G401.6 (cell line): ENCODE data around the gene TRIM5.
"Not testable (repeated sequence)": the region's sequence is repeated elsewhere in the genome, so short reads cannot be mapped to it uniquely, and the experiment has no call there.

Source experiments
- FAIRE-seq: peaks from 2 replicates; lab custom pipeline; 2012; peaks lifted over from hg19 to GRCh38; lab: Jason Lieb, UNC

Gene TRIM5, protein sequence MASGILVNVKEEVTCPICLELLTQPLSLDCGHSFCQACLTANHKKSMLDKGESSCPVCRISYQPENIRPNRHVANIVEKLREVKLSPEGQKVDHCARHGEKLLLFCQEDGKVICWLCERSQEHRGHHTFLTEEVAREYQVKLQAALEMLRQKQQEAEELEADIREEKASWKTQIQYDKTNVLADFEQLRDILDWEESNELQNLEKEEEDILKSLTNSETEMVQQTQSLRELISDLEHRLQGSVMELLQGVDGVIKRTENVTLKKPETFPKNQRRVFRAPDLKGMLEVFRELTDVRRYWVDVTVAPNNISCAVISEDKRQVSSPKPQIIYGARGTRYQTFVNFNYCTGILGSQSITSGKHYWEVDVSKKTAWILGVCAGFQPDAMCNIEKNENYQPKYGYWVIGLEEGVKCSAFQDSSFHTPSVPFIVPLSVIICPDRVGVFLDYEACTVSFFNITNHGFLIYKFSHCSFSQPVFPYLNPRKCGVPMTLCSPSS

DNA sequence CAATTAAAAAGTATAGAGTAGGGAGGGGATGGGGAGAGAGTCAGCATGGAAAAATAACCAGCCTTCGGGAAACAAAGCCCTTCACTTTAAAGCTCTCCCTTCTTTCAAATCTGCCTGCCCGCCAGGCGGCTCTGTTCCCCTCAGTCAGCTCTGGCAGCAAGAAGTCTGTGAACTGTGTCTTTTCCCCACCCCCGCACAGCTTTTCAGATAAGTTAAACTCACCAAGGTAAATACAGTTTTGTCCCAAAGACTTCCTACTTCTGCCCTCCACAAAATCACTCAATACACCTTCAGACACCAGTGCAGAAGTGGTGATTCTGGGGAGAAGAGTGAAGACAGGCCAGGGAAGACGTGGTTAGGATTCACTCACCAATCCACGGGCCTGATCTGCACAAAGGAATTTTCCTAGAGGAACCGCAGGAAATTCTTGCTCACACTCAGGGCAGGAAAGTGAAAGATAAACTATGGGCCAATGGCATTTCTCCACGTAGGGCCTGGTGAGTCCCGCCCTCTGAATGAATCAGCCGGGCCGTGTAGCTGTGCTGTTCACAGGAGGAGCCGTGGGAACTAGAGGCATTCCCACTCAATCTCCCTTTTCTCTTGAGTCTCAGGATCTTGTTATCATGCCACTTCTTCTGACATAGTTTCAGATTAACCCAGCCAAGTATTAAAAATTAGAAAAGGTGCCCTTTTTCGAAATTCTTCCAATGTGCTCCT, at the start of gene TRIM5:
Gene TRIM5, minus strand, starts transcription at position 429 of the 717 bp plus-strand sequence. CDS start 4,897 bp downstream, outside the sequence.
- FAIRE-seq, result peak; percentile 90

DNA sequence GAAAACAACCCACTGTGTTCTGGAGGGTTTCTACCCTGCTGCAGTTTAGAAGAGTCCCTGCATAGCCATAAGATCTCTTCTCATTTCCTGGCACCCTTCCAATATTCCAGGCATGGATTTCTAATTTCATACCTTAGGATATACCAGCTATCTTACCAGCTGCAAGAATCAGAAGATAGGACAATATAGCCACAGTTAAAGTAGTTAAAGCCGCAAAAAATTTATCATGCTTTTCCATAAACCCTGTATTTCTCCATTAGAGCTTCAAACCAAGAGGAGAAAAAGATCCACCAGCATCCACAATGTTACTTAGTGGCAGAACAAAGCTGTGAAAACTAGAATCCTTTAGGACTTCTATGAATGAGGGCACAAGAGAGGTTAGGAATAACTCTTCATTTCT, 42.8 kb upstream of the TRIM5 start:
- no peak for FAIRE-seq

DNA sequence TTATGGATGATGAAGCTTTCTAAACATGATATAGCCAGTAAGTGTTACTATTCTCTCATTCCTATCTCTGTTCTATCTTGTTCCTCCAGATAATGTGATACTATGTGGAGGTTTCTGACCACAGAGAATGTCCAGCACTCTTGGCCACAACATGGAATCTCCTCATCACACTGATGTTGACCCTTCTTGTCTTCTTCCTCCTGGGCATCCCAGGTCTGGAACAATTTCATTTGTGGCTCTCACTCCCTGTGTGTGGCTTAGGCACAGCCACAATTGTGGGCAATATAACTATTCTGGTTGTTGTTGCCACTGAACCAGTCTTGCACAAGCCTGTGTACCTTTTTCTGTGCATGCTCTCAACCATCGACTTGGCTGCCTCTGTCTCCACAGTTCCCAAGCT, 41.5 kb upstream of the TRIM5 start:
- no peak for FAIRE-seq

DNA sequence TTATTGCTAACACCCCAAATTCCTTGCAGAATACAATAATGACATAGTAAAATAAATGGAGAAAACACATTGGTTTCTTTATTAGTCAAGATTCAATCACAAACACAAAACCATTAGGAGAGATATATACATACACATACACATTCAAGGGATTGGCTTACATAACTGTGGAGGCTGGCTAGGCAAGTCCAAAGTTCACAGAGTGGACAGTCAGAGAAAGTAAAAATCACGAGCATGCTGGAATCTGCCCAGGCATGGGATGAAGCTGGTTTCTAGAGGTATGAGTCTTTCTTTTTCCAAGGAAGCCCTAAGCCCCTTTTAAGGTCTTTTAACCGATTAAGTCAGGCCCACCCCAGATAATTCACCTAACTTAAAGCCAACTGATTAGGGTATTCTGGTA, 37.7 kb upstream of the TRIM5 start:
- no peak for FAIRE-seq

DNA sequence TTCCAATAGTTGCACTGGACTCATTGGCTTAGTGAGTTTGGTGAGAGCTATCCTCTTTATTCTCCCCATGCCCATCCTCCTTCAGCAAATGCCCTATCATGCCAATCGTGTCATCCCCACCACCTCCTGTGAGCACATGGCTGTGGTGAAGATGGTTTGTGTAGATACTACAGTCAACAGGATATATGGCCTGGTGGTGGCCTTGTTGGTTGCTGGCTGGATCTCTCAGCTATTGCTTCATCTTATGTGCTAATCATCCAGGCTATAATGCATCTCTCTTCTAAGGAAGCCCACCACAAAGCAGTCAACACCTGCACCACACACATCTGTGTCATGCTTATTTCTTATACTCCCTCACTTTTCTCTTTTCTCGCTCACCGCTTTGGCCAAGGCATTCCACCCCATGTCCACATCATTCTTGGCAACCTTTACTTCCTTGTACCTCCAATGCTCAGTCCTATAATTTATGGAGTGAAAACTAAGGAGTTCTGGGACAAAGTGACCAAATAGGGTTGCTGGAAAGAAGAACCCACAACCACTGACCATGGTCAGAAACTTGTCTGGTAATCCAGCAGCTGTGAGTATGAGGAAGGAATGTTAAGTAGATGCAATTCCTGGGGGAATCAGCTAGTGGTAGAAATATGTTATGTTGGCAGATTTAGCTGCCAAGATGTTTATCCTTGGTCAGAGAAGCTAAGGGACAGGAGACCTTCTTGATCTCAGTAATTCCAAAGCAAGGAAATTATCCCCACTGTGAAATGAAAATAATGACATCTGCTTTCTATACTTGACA, 35.0 kb upstream of the TRIM5 start:
- no peak for FAIRE-seq

DNA sequence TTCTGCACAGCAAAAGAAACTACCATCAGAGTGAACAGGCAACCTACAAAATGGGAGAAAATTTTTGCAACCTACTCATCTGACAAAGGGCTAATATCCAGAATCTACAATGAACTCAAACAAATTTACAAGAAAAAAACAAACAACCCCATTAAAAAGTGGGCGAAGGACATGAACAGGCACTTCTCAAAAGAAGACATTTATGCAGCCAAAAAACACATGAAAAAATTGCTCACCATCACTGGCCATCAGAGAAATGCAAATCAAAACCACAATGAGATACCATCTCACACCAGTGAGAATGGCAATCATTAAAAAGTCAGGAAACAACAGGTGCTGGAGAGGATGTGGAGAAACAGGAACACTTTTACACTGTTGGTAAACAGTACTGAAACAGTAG, 31.6 kb upstream of the TRIM5 start:
- FAIRE-seq, result not testable (repeated sequence)

DNA sequence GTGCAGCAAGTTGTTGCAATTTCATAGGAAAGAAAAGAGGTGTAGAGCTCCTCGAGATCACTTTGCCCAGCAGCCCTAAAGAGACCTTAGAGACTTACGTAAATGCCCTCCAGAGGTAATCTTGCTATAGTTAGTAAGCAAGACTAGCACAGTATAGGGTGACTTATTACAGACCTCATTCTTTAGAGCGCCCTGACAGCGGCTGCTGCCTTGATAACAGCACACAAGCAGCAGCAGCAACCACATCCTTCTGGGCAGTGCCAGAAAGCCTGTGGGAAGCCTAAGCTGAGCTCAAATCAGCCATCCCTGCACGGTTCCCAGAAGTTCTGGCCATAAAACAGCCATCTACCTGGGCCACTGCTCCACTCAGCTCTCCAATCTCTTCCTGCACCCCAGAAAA, 28.8 kb upstream of the TRIM5 start:
- FAIRE-seq, result no peak

DNA sequence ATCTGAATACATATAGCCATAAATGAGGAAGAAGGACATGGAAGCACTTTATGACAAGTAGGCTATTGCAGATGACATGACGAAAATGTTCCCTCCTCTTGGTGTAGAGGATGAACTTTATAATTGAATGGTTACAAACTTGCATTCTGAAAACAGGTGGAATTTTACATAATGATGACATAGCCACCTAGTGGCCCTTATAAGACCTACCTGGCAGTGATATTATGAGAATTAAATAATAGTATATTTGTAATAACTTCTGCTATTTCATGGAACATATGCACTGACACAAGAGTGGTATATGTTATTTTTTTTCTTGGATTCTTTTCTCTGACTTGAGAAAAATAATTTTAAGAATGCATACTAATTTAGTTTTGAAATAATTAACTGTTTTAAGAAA, 27.6 kb upstream of the TRIM5 start:
- peak; percentile 71 for FAIRE-seq

DNA sequence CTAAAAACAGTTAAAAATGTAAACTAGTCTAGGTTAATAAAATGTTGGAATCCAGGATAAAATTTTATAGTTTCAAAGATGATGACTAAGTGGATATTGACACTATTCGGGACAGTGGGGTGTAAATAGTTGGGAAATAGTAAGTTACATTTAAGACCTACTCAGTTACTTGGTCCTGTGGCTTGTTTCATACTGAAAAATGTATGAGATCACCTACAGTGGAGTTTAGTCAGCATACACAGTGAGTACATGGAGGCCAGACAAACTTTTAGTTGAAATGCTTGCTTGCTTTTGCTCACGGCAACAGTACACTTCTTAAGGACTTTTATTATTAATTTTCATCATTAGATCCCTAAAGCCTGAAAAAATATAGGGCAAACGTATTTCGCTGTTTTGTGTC, 20.8 kb upstream of the TRIM5 start:
- FAIRE-seq, result no peak

DNA sequence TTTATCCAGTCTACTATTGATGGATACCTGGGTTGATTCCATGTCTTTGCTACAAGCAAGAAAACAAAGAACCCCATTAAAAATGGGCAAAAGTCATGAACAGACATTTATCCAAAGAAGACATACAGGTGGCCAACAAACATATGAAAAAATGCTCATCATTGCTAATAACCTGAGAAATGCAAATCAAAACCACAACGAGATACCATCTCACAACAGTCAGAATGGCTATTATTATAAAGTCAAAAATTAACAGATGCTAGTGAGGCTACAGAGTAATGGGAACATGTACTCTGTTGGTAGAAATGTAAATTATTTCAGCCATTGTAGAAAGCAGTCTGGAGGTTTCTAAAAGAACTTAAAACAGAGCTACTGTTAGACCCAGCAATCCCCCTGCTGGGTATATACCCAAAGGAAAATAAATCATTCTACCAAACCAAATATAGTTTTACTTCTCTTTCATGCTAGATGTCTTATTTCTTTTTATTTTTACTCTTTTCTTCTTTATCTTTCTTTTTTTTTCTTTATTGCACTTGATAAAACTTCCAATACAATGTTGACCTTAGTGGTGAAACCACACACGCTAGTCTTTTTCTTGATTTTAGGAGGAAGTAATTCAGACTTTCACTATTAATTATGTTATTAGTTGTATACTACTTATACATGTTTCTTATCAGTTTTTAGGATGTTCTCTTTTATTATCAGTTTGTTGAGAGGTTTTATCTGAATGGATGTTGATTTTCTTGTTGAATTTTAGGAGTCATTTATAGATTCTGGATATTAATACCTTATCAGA, 19.1 kb upstream of the TRIM5 start:
- no peak for FAIRE-seq

DNA sequence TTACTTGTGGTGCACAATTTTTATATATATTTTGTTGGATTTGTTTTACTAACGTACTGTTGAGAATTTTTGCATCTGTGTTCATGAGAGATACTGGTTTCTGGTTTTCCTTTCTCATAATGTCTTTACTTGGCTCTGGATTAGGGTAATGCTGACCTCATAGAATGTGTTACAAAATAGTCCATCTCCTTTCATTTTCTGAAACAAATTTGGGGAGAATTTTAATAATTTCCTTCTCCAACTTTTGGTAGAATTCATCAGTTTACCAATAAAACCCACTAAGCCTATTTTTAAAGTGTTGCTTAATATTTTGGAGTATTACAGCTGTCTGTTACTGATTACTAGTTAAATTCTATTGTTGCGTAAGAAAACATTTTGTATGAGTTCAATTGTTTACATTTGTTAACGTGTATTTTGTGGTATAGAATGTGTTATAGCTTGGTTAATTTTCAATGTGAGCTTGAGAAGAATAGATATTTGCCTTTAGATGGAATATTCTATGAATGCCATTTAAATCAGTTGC, 16.2 kb upstream of the TRIM5 start:
- no peak for FAIRE-seq

DNA sequence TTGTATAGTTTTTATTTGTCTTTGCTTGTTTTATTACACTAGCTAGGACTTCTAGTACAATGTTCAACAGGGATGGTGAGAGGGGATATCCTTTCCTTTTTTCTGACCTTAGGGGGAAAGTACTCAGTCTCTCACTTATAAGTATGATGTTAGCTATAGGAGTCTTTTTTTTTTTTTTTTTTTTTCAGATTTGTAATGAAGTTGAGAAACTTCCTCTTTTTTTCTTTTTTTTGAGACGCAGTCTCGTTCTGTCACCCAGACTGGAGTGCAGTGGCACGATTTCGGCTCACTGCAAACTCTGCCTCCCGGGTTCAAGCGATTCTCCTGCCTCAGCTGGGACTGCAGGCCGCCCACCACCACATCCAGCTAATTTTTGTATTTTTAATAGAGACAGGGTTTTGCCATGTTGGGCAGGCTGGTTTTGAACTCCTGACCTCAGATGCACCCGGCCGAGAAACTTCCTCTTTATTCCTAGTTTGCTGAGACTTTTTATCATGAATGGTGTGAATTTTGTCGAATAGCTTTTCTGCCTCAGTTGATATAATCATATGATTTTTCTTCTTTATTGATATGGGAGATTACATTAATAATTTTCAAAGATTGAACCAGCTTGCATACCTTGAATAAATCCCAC, 15.7 kb upstream of the TRIM5 start:
- no peak for FAIRE-seq

DNA sequence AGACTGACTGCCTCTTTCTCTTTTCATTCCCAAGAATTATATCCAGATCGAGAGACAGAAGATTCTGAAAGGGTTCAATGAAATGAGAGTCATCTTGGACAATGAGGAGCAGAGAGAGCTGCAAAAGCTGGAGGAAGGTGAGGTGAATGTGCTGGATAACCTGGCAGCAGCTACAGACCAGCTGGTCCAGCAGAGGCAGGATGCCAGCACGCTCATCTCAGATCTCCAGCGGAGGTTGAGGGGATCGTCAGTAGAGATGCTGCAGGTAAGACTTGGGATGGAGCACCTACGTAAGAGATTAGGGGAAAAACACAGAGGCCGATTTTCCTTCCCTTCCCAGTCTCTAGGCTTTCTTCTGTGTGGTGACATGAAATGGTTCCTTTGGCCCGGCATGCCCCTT, 13.4 kb upstream of the TRIM5 start:
- no peak for FAIRE-seq

DNA sequence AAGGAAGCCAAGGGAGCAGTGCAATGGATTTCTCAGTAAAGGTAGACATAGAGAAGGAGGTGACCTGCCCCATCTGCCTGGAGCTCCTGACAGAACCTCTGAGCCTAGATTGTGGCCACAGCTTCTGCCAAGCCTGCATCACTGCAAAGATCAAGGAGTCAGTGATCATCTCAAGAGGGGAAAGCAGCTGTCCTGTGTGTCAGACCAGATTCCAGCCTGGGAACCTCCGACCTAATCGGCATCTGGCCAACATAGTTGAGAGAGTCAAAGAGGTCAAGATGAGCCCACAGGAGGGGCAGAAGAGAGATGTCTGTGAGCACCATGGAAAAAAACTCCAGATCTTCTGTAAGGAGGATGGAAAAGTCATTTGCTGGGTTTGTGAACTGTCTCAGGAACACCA, 11.3 kb upstream of the TRIM5 start:
- no peak for FAIRE-seq

DNA sequence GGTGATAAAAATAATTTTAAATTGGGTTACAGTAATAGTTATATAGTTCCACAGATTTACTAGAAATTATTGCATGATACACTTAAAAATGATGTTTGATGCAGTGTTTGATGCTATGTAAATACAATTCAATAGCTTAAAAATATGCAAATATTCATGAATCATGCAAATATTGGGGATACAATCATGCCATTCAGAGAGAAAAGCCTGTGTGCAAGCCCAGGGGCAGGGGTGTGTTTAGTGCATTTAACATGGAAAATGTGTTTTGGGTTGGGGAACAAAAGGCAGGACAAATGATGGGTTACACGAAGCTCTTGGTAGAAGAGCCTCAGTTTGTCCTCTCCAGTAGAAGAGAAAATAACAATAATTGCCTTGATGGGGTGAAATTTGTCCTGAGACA, 10.7 kb upstream of the TRIM5 start:
- FAIRE-seq, result no peak

DNA sequence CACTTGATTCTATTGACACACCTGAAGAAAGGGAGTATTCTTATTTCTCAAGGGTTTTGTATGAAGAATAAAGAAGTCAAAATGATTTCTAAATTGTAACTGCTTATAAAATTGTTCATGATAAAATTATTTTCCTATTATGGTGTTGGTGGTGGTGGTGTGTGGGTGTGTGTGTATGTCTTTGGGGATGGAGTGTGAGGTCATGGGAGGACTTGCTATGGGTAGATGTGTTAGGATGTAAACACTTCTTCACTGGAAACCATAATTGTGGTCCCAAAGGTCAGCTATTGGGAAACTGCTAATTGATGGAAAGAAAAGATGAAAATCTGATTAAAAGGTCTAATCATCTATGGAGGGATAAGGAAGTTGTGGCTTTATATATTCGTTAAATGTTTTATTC, 9.8 kb upstream of the TRIM5 start:
- FAIRE-seq, result no peak

DNA sequence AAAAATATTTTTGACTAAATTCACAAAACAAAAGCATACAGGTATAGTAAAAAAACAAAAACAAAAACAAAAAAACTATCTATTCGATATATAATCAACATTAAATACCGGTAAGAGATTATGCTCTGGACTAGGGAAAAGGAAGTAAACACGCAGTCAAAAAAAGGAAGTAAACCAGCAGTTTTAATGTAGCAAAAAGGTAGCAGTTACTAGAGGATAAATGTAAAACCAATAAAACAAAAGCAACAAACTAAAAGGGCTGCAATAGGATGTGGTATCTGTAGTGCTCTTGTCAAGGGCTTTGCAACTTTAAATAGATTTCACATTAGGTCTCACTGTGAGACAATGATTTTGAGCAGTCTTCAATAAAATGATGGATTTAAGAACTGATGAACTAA, 7.1 kb upstream of the TRIM5 start:
- no peak for FAIRE-seq

DNA sequence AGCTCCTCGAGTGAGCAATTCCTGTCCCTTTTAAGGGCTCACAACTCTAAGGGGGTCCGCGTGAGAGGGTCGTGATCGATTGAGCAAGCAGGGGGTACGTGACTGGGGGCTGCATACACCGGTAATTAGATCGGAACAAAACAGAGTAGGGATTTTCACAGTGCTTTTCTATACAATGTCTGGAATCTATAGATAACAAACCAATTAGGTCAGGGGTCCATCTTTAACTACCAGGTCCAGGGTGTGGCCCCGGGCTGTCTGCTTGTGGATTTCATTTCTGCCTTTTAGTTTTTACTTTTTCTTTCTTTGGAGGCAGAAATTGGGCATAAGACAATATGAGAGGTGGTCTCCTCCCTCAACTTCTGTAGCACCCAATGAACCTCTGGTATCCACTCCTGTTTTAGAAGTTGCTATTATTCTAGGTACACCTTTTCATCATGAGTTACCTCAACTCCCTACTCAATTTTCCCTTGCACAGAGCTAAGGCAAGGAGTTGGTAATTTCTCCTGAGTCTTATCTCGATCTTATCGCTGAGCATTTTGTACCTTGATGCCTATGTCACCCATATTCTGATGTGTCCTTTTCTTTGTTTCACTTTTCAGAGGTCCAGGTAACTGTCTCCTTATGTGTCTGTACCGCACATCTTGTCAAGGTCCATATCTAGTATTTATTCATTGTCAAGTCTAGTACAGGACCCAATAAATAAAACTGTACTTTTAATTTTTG, 6.5 kb upstream of the TRIM5 start:
- not testable (repeated sequence) for FAIRE-seq

DNA sequence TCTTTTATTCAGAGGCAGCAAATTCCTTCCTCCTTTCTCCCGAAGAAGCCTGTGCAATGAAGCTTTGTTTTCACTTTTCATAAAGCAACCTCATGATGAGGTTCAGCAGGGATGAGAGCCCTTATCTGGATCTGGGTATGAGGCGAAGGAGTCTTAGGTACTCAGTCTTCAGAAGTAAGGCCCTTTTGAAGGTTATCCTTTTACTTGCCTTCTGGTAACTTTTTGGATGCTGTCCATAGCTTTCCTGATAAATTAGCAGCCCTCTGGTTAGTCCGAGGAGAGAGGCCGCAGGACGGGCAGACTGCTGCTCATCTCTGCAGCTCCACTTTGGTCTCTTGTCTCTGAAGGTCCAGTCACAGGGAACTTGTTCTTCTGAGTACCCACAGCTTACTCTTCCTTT, 5.9 kb upstream of the TRIM5 start:
- FAIRE-seq, result no peak

DNA sequence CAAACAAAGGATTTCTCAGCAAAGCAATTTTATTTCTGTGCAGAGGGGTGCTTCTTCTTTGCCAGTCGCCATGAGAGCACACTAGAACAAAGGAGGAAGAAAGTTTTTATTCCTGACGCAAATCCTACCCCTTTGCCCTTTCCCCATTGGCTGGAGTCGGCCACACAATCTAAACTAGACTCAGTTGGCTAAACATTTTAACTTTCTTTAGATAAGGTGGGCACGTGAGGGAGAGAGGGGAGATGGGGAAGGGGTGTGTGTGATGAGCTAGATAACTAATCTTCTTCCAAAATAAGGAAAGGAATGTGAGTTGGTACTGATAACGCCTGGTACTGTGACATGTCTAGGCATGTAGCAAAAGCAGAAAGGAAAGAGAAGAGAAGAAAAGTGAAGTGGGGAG, 5.3 kb upstream of the TRIM5 start:
- FAIRE-seq, result no peak

DNA sequence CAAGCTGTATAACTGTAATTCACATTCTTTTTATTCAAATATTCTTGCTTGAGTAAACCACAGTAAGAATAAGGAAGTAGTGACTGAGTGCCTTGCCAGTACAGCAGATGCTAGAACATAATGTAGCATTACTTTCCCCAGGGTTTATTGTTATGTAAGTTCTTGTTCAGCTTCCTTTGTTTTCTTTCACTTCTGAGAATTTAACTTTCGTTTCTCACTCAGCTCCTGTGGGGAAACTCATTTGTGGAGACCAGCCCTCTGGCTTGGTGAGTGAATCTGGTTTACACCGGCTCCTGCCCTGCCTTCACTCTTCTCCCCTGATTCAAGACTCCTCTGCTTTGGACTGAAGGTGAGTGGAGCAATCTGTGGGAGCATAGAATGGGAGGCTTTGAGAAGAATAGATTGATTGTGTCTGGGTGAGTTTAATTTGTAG, 4.7 kb upstream of the TRIM5 start, which contains the start of gene TRIM22:
Gene TRIM22, plus strand, starts transcription at position 240 of the 433 bp plus-strand sequence. CDS start 6,443 bp downstream, outside the sequence.
- no peak for FAIRE-seq
